Activated CD8-positive, alpha-beta T cell treated with anti-CD3 and anti-CD28 coated beads, Interleukin-2, amount 10 ng/mL, durations not matched to agents 7 days and 5 days (primary cell): ENCODE data around the gene PELO. TPM values are rescaled to one million over a fixed set of nuclear protein-coding genes. Genes with fewer than 3 reads are reported as not detected.

Experiments used
- ATAC-seq: fragments of 150-1000 bp; cut with Tn5 transposase; one replicate; pipeline ENCODE4 v1.10.0; 2021; ENCODE audit warnings: moderate library complexity
- CTCF ChIA-PET: fragments of 350-600 bp; sonication (Branson Sonifier 250); formaldehyde crosslinking; loops from one replicate; lab custom pipeline; 2021; ENCODE audit warnings: antibody characterized with exemption; lab: Charles Lee
- POLR2A ChIA-PET: fragments of 350-600 bp; sonication (Branson Sonifier 250); formaldehyde crosslinking; loops from one replicate; lab custom pipeline; 2021; ENCODE audit warnings: antibody characterized with exemption; lab: Charles Lee
- DNase-seq: peaks from one replicate; pipeline ENCODE4 v3.0.0-alpha.2; 2020
- H3K27ac Mint-ChIP-seq: one replicate; pipeline ENCODE4 v1.8.0; 2021; ENCODE audit warnings: mild to moderate bottlenecking, mixed read lengths
- H3K27me3 Mint-ChIP-seq: one replicate; pipeline ENCODE4 v1.8.0; 2021; ENCODE audit warnings: low read depth, mixed read lengths
- H3K36me3 Mint-ChIP-seq: one replicate; pipeline ENCODE4 v1.8.0; 2021; ENCODE audit warnings: low read depth, mixed read lengths
- H3K4me1 Mint-ChIP-seq: one replicate; pipeline ENCODE4 v1.8.0; 2021; ENCODE audit warnings: low read depth, mixed read lengths
- H3K4me3 Mint-ChIP-seq: one replicate; pipeline ENCODE4 v1.8.0; 2021; ENCODE audit warnings: mild to moderate bottlenecking, mixed read lengths
- H3K9me3 Mint-ChIP-seq: one replicate; pipeline ENCODE4 v1.8.0; 2022; ENCODE audit warnings: mixed read lengths; ENCODE audit not compliant: insufficient read depth
- total RNA-seq, 2 experiments: library from RNA; stranded (reverse); gene quantifications; one replicate each; pipeline ENCODE4 v1.2.3, GENCODE V29; 2021

Gene PELO
- total RNA-seq, 2 experiments from 2014 or later, result 22.9 to 25.7 TPM

GRCh38 chr5:52800394-52801213 is 12.9 kb downstream of the PELO start:
- peak; percentile 67 for ATAC-seq
- CTCF ChIA-PET, result interaction anchor here (0.8 to 5.2 kb wide), 16 partner anchors 13 to 136 kb away, joined by 3 to 38 read pairs (median 7); partner anchors contain the start of genes ITGA1 and PELO
- H3K4me3 Mint-ChIP-seq, result peak overlapping the region; percentile 93
- peak overlapping the region; percentile 97 for H3K27ac Mint-ChIP-seq
- peaks cover 52% of the 10 kb centered on the region for H3K36me3 Mint-ChIP-seq
- no peaks in the 10 kb centered on the region for H3K27me3 Mint-ChIP-seq
- no peaks in the 10 kb centered on the region for H3K9me3 Mint-ChIP-seq
- peak; percentile 70 for DNase-seq
- peaks cover 62% of the 10 kb centered on the region for H3K4me1 Mint-ChIP-seq
- POLR2A ChIA-PET, result interaction anchor here (0.9 to 2.4 kb wide), 9 partner anchors 11 to 107 kb away, joined by 3 to 13 read pairs (median 3); partner anchors contain the start of genes ITGA1 and PELO

GRCh38 chr5:52801329-52801728 is 13.6 kb downstream of the PELO start:
- no peaks in the 10 kb centered on the region for H3K9me3 Mint-ChIP-seq
- peak overlapping the region; percentile 97 for H3K27ac Mint-ChIP-seq
- ChIA-PET CTCF (interaction anchor here (0.8 to 5.2 kb wide), 5 partner anchors 14 to 137 kb away, joined by 3 to 36 read pairs (median 8); partner anchors contain the start of genes ITGA1 and PELO), POLR2A (interaction anchor here (0.8 to 2.4 kb wide), 3 partner anchors 9 to 76 kb away, joined by 3 to 9 read pairs (median 3); no protein-coding TSS in a partner anchor)
- peaks cover 56% of the 10 kb centered on the region for H3K36me3 Mint-ChIP-seq
- ATAC-seq, result no peak
- H3K27me3 Mint-ChIP-seq, result no peaks in the 10 kb centered on the region
- DNase-seq, result no peak
- peaks cover 64% of the 10 kb centered on the region for H3K4me1 Mint-ChIP-seq
- H3K4me3 Mint-ChIP-seq, result peak overlapping the region; percentile 93

- H3K9me3 Mint-ChIP-seq, result no peaks in the 10 kb centered on the region
- H3K4me1 Mint-ChIP-seq, result peaks cover 58% of the 10 kb centered on the region
- ChIA-PET CTCF (interaction anchor here (1.4 to 5.2 kb wide), 4 partner anchors 15 to 138 kb away, joined by 6 to 36 read pairs (median 19); partner anchors contain the start of genes ITGA1 and PELO), POLR2A (interaction anchor here (1.3 kb wide), 1 partner anchor 77 kb away, joined by 3 read pairs; no protein-coding TSS in a partner anchor)
- H3K36me3 Mint-ChIP-seq, result peaks cover 54% of the 10 kb centered on the region
- DNase-seq (no peak), ATAC-seq (no peak)
- H3K4me3 Mint-ChIP-seq, result peak overlapping the region; percentile 93
- no peaks in the 10 kb centered on the region for H3K27me3 Mint-ChIP-seq
- H3K27ac Mint-ChIP-seq, result no peak overlapping the region
These were observed 14.7 kb downstream of the PELO start for GRCh38 chr5:52802272-52802973.

- H3K27me3 Mint-ChIP-seq, result no peaks in the 10 kb centered on the region
- CTCF ChIA-PET, result interaction anchor here (2.0 to 5.2 kb wide), 2 partner anchors 16 to 110 kb away, joined by 6 to 36 read pairs; partner anchors contain the start of genes ITGA1 and PELO
- H3K27ac Mint-ChIP-seq, result no peak overlapping the region
- H3K36me3 Mint-ChIP-seq, result peaks cover 55% of the 10 kb centered on the region
- DNase-seq, result no peak
- peak overlapping the region; percentile 42 for H3K4me3 Mint-ChIP-seq
- POLR2A ChIA-PET, result no interaction called here
- peaks cover 56% of the 10 kb centered on the region for H3K4me1 Mint-ChIP-seq
- H3K9me3 Mint-ChIP-seq, result no peaks in the 10 kb centered on the region
- ATAC-seq, result no peak
These were observed 15.2 kb downstream of the PELO start for GRCh38 chr5:52802974-52803336.

GRCh38 chr5:52804387-52804791 is 16.7 kb downstream of the PELO start:
- no peak overlapping the region for H3K27ac Mint-ChIP-seq
- CTCF ChIA-PET, result interaction anchor here (0.8 to 2.5 kb wide), 2 partner anchors 111 kb away, joined by 5 to 9 read pairs; no protein-coding TSS in a partner anchor

GRCh38 chr5:52804981-52805380 is 17.3 kb downstream of the PELO start:
- Mint-ChIP-seq H3K9me3 (no peaks in the 10 kb centered on the region), H3K27me3 (no peaks in the 10 kb centered on the region), H3K36me3 (peaks cover 54% of the 10 kb centered on the region), H3K4me1 (peaks cover 45% of the 10 kb centered on the region), H3K4me3 (no peak overlapping the region), H3K27ac (no peak overlapping the region)
- DNase-seq (no peak), ATAC-seq (no peak)
- ChIA-PET CTCF (interaction anchor here (2.5 kb wide), 1 partner anchor 111 kb away, joined by 9 read pairs; no protein-coding TSS in a partner anchor), POLR2A (no interaction called here)

More at GRCh38 chr5:52804387-52804791, 16.7 kb downstream of the PELO start:
- ATAC-seq (no peak), DNase-seq (no peak)
- Mint-ChIP-seq H3K9me3 (no peaks in the 10 kb centered on the region), H3K27me3 (no peaks in the 10 kb centered on the region), H3K36me3 (peaks cover 54% of the 10 kb centered on the region), H3K4me1 (peaks cover 45% of the 10 kb centered on the region), H3K4me3 (no peak overlapping the region)
- POLR2A ChIA-PET, result no interaction called here

- ATAC-seq, result no peak
- peaks cover 46% of the 10 kb centered on the region for H3K4me1 Mint-ChIP-seq
- H3K27ac Mint-ChIP-seq, result no peak overlapping the region
- CTCF ChIA-PET, result interaction anchor here (2.5 kb wide), 1 partner anchor 110 kb away, joined by 9 read pairs; no protein-coding TSS in a partner anchor
- H3K27me3 Mint-ChIP-seq, result no peaks in the 10 kb centered on the region
- H3K36me3 Mint-ChIP-seq, result peaks cover 48% of the 10 kb centered on the region
- no peak overlapping the region for H3K4me3 Mint-ChIP-seq
- POLR2A ChIA-PET, result no interaction called here
- no peaks in the 10 kb centered on the region for H3K9me3 Mint-ChIP-seq
- DNase-seq, result no peak
These were observed 17.9 kb downstream of the PELO start for GRCh38 chr5:52805615-52806014.

- CTCF ChIA-PET, result interaction anchor here (1.7 kb wide), 1 partner anchor 20 kb away, joined by 4 read pairs; the partner anchor contains the start of genes ITGA1 and PELO
These were observed 19.3 kb downstream of the PELO start for GRCh38 chr5:52807037-52807436.

GRCh38 chr5:52807723-52808122 is 20.0 kb downstream of the PELO start:
- Mint-ChIP-seq H3K4me3 (no peak overlapping the region), H3K9me3 (no peaks in the 10 kb centered on the region), H3K36me3 (peaks cover 32% of the 10 kb centered on the region), H3K27ac (no peak overlapping the region), H3K27me3 (no peaks in the 10 kb centered on the region), H3K4me1 (peaks cover 37% of the 10 kb centered on the region)
- ChIA-PET CTCF (interaction anchor here (1.2 to 1.7 kb wide), 2 partner anchors 21 to 88 kb away, joined by 4 read pairs; partner anchors contain the start of genes ITGA1 and PELO), POLR2A (interaction anchor here (0.6 kb wide), 1 partner anchor 60 kb away, joined by 3 read pairs; no protein-coding TSS in a partner anchor)
- no peak for ATAC-seq
- no peak for DNase-seq

More at GRCh38 chr5:52807037-52807436, 19.3 kb downstream of the PELO start:
- Mint-ChIP-seq H3K27me3 (no peaks in the 10 kb centered on the region), H3K36me3 (peaks cover 36% of the 10 kb centered on the region), H3K27ac (no peak overlapping the region), H3K4me1 (peaks cover 37% of the 10 kb centered on the region), H3K4me3 (no peak overlapping the region), H3K9me3 (no peaks in the 10 kb centered on the region)
- POLR2A ChIA-PET, result no interaction called here
- DNase-seq (no peak), ATAC-seq (no peak)

GRCh38 chr5:52808316-52808901 is 20.7 kb downstream of the PELO start:
- no peak for ATAC-seq
- Mint-ChIP-seq H3K36me3 (peaks cover 28% of the 10 kb centered on the region), H3K9me3 (no peaks in the 10 kb centered on the region), H3K27me3 (peaks cover 1% of the 10 kb centered on the region), H3K4me1 (peaks cover 33% of the 10 kb centered on the region), H3K4me3 (no peak overlapping the region), H3K27ac (no peak overlapping the region)
- DNase-seq, result no peak
- CTCF ChIA-PET, result interaction anchor here (0.6 to 1.7 kb wide), 3 partner anchors 9 to 87 kb away, joined by 3 to 4 read pairs (median 4); partner anchors contain the start of genes ITGA1 and PELO
- POLR2A ChIA-PET, result interaction anchor here (0.6 kb wide), 1 partner anchor 60 kb away, joined by 3 read pairs; no protein-coding TSS in a partner anchor
